Calu3 (cell line): ENCODE data around the gene ACAP1. TPM values are rescaled to one million over a fixed set of nuclear protein-coding genes. Genes with fewer than 3 reads are reported as not detected.

Source experiments
- BruUV-seq: library from RNA; stranded (reverse); fragments of 400-500 nt; replicated peaks from 2 replicates; lab custom pipeline; 2021; lab: Mats Ljungman, UMichigan
- CTCF ChIA-PET: fragments of 300-600 bp; sonication (Branson Sonifier 250); formaldehyde crosslinking; loops from one replicate; lab custom pipeline; 2022; ENCODE audit warnings: antibody characterized with exemption; lab: Charles Lee
- DNase-seq: peaks from one replicate; pipeline ENCODE4 v3.0.0; 2022
- H3K27ac Mint-ChIP-seq: one replicate; pipeline ENCODE4 v1.8.0; 2022; ENCODE audit warnings: mixed read lengths; ENCODE audit not compliant: unreplicated experiment
- H3K27me3 Mint-ChIP-seq: one replicate; pipeline ENCODE4 v1.8.0; 2022; ENCODE audit warnings: mixed read lengths; ENCODE audit not compliant: unreplicated experiment
- H3K36me3 Mint-ChIP-seq: one replicate; pipeline ENCODE4 v1.8.0; 2022; ENCODE audit warnings: mild to moderate bottlenecking, moderate library complexity, mixed read lengths; ENCODE audit not compliant: insufficient read depth, unreplicated experiment
- H3K4me1 Mint-ChIP-seq: one replicate; pipeline ENCODE4 v1.8.0; 2022; ENCODE audit warnings: mild to moderate bottlenecking, low read depth, mixed read lengths; ENCODE audit not compliant: unreplicated experiment
- H3K4me3 Mint-ChIP-seq: one replicate; pipeline ENCODE4 v1.8.0; 2022; ENCODE audit warnings: mild to moderate bottlenecking, low read depth, moderate library complexity, mixed read lengths; ENCODE audit not compliant: unreplicated experiment
- H3K9me3 Mint-ChIP-seq: one replicate; pipeline ENCODE4 v1.8.0; 2022; ENCODE audit warnings: low read depth, mixed read lengths; ENCODE audit not compliant: unreplicated experiment
- intact Hi-C: fragments of 100-400 bp; cut with micrococcal nuclease; formaldehyde crosslinking; loops from one replicate; pipeline ENCODE4 v1.10.0; 2022; ENCODE audit not compliant: unreplicated experiment
- total RNA-seq: library from RNA; stranded (reverse); gene quantifications from 2 replicates; pipeline ENCODE4 v1.2.3, GENCODE V29; 2022
- TF ChIP-seq, protein P1 (sequence below): fragments of 200-600 bp; IDR thresholded peaks from one replicate; pipeline ENCODE4 v1.8.0; 2022; ENCODE audit warnings: antibody characterized with exemption; ENCODE audit not compliant: unreplicated experiment

The ACAP1 gene
- total RNA-seq, 1 experiment from 2014 or later, result not detected

DNA sequence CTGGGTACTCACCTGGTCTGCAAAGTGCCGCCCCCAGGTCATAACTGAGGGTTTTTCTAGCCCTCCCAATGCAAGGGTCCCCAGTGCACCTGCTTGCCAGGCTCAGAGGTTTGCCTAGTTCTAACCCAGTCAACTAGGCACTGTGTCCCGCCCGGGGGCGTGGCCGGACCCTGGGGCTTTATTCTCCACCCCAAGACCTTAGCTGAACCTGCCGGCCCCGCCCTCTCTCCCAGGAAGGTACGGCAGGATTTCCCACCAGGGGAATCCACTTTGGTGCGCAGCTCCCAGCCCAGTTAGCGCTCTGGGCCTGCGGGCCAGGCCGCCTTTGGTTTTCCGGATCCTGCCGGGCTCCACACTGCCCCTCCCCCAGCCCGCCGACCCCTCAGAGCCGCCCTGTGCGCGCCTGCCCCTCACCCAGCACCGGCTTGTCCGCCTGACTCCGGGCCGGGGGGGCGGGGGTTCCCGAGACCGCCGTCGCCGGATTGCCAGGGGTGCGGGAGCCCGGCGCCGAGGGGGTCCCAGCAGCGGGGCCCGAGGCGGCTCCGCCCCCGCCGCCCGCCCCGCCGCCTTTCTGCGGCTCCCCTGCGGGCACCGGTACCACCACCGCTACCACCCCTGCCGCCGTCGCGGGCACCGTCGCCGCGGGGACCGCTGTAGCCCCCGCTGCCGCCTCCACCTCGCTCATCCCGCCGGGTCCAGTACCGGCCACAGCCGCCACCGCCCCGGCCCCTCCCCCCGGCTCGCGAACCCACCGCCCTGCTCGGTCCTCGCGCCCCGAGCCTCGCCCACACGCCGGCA is 42.3 kb upstream of the ACAP1 start:
- no TSS peak for BruUV-seq
- Mint-ChIP-seq H3K4me1 (peaks cover 15% of the 10 kb centered on the region), H3K4me3 (no peak overlapping the region), H3K27ac (no peak overlapping the region), H3K36me3 (peaks cover 8% of the 10 kb centered on the region), H3K27me3 (peaks cover 12% of the 10 kb centered on the region), H3K9me3 (no peaks in the 10 kb centered on the region)
- CTCF ChIA-PET, result no interaction called here
- TF ChIP-seq, protein P1, sequence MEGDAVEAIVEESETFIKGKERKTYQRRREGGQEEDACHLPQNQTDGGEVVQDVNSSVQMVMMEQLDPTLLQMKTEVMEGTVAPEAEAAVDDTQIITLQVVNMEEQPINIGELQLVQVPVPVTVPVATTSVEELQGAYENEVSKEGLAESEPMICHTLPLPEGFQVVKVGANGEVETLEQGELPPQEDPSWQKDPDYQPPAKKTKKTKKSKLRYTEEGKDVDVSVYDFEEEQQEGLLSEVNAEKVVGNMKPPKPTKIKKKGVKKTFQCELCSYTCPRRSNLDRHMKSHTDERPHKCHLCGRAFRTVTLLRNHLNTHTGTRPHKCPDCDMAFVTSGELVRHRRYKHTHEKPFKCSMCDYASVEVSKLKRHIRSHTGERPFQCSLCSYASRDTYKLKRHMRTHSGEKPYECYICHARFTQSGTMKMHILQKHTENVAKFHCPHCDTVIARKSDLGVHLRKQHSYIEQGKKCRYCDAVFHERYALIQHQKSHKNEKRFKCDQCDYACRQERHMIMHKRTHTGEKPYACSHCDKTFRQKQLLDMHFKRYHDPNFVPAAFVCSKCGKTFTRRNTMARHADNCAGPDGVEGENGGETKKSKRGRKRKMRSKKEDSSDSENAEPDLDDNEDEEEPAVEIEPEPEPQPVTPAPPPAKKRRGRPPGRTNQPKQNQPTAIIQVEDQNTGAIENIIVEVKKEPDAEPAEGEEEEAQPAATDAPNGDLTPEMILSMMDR, result no peak
- intact Hi-C loops, result loop anchor here (2.0 kb wide), 1 partner anchor 13 kb away; the partner anchor contains the start of gene SLC2A4
- DNase-seq, result no peak

DNA sequence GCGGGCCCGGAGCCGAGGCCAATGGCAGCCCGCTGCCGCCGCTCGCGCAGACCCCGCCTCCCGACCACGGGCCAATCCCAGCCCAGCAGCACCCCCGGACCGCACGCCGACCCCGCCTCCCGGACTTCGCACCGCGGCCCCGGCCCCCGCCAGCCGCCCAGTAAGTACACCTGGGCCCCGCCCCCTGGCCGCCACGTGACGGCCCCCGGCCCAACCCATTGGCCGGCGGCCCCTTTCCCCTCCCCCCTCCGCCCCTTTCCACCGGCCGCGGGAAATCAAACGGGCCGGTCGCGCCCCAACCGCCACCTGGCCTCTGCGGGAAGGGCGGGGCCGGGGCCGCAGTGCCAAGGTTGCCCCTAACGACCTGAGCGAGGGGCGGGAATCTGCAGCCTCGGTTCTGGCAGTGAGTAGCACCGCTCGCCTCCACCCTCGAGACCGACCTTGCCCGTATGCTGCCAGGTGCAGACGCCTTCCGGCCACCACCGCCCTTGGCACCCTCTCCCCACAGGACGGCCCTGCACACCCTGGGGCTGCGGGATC is 41.6 kb upstream of the ACAP1 start, which contains the start of gene YBX2:
YBX2 (minus strand) TSS at position 26 of the 540 bp plus-strand sequence. CDS start 139 bp downstream, outside the sequence.
- intact Hi-C loops, result loop anchor here (2.0 kb wide), 1 partner anchor 14 kb away; the partner anchor contains the start of gene SLC2A4
- CTCF ChIA-PET, result no interaction called here
- H3K27me3 Mint-ChIP-seq, result peaks cover 15% of the 10 kb centered on the region
- peak; percentile 68 for DNase-seq
- TF ChIP-seq, protein P1, result no peak
- H3K27ac Mint-ChIP-seq, result no peak within 1 kb of the TSS
- peak within 1 kb of the TSS; percentile 46 for H3K4me3 Mint-ChIP-seq
- H3K36me3 Mint-ChIP-seq, result peaks cover 8% of the 10 kb centered on the region
- H3K4me1 Mint-ChIP-seq, result peaks cover 15% of the 10 kb centered on the region
- BruUV-seq, result no TSS peak
- no peaks in the 10 kb centered on the region for H3K9me3 Mint-ChIP-seq

- H3K27ac Mint-ChIP-seq, result no peak overlapping the region
- peak overlapping the region; percentile 52 for H3K4me3 Mint-ChIP-seq
- TF ChIP-seq, protein P1, result no peak
- peaks cover 23% of the 10 kb centered on the region for H3K27me3 Mint-ChIP-seq
- no peak for DNase-seq
- peaks cover 7% of the 10 kb centered on the region for H3K36me3 Mint-ChIP-seq
- H3K9me3 Mint-ChIP-seq, result no peaks in the 10 kb centered on the region
- CTCF ChIA-PET, result interaction anchor here (0.9 to 1.4 kb wide), 5 partner anchors 15 to 75 kb away, joined by 3 to 14 read pairs (median 7); partner anchors contain the start of genes GABARAP, NEURL4 and SLC2A4
- BruUV-seq, result no TSS peak
- intact Hi-C loops, result loop anchor here (2.0 kb wide), 1 partner anchor 15 kb away; the partner anchor contains the start of gene SLC2A4
- H3K4me1 Mint-ChIP-seq, result peaks cover 15% of the 10 kb centered on the region
Observed at GRCh38 chr17:7295230-7296180, 40.8 kb upstream of the ACAP1 start.
